Measurements from ENCODE around the gene GPR158.

DNA sequence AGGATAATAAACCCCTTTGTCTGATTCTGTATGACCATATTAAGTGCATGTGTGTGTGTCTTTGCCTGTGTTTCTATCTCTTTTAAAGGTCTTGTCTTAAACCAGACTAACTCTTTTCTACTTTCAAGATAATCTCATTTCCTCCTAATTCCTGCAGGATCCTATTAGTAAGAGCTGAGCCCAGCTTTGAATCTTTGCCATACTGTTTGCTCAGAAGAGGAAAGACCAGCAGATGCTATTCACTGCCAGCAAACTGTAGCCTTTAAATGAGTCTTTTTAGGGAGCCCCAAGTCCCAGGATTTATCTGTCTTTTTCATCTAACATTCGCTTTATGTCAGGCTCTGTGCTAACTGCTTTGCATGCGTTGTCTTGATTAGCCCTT, 2.9 kb downstream of the GPR158 start:
- TF ChIP-seq POLR2AphosphoS5 (IDR thresholded peaks at IDR 0.05; ENCODE audit: low read depth, low read length) = no peak
- TF ChIP-seq POU2F2 (IDR thresholded peaks at IDR 0.05; ENCODE audit: low read depth, low read length) = no peak
- no peak for TF ChIP-seq POLR2A (IDR thresholded peaks at IDR 0.05; ENCODE audit: low read depth, low read length)
- no peak for TF ChIP-seq TAF1 (IDR thresholded peaks at IDR 0.05; ENCODE audit: low read depth, low read length)
- no peak for TF ChIP-seq PAX5 (IDR thresholded peaks at IDR 0.05; ENCODE audit: insufficient read depth, low read length, severe bottlenecking)
